ENCODE results near the gene TLR7. TPM values are rescaled to one million over a fixed set of nuclear protein-coding genes. Genes with fewer than 3 reads are reported as not detected.

Gene TLR7
- total and polyA plus RNA-seq, 2 of the 4 experiments (the other 2 are of a cell fraction), result not detected

DNA sequence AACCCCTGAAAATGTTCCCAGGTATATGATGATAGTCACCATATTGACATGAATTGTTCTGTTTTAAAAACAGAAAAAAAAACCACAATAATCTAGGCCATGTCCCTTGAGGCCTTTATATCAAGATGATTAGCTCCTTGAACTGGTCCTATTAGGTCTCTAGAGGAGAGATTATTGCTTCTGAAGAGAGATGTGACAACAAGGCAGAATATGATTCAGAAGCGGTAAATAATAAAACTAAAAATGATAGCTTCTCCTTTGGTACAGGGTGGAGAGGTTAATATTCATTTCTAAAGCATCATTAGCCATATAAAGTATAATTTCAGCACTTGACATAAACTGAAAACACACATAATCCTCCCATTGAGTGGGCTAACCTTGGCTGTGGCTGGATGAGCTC is 65.4 kb downstream of the TLR7 start:
- no TSS peak for BruUV-seq (replicated peaks)
- no peak overlapping the region for H2BK20ac ChIP-seq (ENCODE audit: low read depth, low read length)
- H3K4ac ChIP-seq (ENCODE audit: low read depth, low read length), result no peak overlapping the region
- H2AK9ac ChIP-seq (replicated peaks; ENCODE audit: low read depth, low read length, poor library complexity), result no peak overlapping the region
- H3K18ac ChIP-seq (ENCODE audit: low read depth, low read length), result no peak overlapping the region
- H3K14ac ChIP-seq (replicated peaks; ENCODE audit: low read depth, low read length), result no peak overlapping the region
- no peak overlapping the region for H2BK15ac ChIP-seq (ENCODE audit: low read depth, low read length)
- H3K4me2 ChIP-seq (ENCODE audit: low read depth, low read length), result no peak overlapping the region
- no CpG with 5 or more reads among the region's 1 CpG for WGBS, 2 experiments (ENCODE audit: extremely low coverage in 2 of 2, insufficient read length in 1 of 2)
- H2AFZ ChIP-seq (replicated peaks; ENCODE audit: low read length, poor library complexity), result no peak overlapping the region
- ChIA-PET CTCF (no interaction called here), POLR2A (ENCODE audit: unreplicated experiment) (no interaction called here)
- dilution Hi-C loops (cut with HindIII; ENCODE audit: low sequenced_read_pairs, unreplicated experiment), result no loop called here
- no peaks in the 10 kb centered on the region for H3K9me1 ChIP-seq (ENCODE audit: insufficient read depth, low read length)
- H3K27me3 ChIP-seq (ENCODE audit: control insufficient read depth, insufficient read depth, low read length), result no peaks in the 10 kb centered on the region
- TF ChIP-seq BHLHE40 (IDR thresholded peaks at IDR 0.05; ENCODE audit: low read depth, low read length), result no peak
- TF ChIP-seq, protein P1, sequence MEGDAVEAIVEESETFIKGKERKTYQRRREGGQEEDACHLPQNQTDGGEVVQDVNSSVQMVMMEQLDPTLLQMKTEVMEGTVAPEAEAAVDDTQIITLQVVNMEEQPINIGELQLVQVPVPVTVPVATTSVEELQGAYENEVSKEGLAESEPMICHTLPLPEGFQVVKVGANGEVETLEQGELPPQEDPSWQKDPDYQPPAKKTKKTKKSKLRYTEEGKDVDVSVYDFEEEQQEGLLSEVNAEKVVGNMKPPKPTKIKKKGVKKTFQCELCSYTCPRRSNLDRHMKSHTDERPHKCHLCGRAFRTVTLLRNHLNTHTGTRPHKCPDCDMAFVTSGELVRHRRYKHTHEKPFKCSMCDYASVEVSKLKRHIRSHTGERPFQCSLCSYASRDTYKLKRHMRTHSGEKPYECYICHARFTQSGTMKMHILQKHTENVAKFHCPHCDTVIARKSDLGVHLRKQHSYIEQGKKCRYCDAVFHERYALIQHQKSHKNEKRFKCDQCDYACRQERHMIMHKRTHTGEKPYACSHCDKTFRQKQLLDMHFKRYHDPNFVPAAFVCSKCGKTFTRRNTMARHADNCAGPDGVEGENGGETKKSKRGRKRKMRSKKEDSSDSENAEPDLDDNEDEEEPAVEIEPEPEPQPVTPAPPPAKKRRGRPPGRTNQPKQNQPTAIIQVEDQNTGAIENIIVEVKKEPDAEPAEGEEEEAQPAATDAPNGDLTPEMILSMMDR (conservative IDR thresholded peaks at IDR 0.05; ENCODE audit: low read depth, low read length), result no peak
- no peaks in the 10 kb centered on the region for H3K79me1 ChIP-seq (ENCODE audit: low read depth in 1 of 2, low read length in 2 of 2)
- no peak overlapping the region for H2BK5ac ChIP-seq (ENCODE audit: low read depth, low read length, poor library complexity, severe bottlenecking)
- H3K4me3 ChIP-seq (ENCODE audit: insufficient read depth, low read depth, low read length), result no peak overlapping the region
- H3K23ac ChIP-seq (ENCODE audit: low read depth, low read length), result no peak overlapping the region
- no peak overlapping the region for H2BK120ac ChIP-seq (ENCODE audit: low read depth, low read length)
- in situ Hi-C loops (cut with MboI; ENCODE audit: low sequenced_read_pairs), result no loop called here
- no peak overlapping the region for H3K27ac ChIP-seq (ENCODE audit: insufficient read depth, low read length)
- H3K56ac ChIP-seq (ENCODE audit: extremely low read depth, insufficient read depth, low read length), result no peak overlapping the region
- H4K91ac ChIP-seq (ENCODE audit: insufficient read depth, low read depth, low read length), result no peak overlapping the region
- no peaks in the 10 kb centered on the region for H4K20me1 ChIP-seq (ENCODE audit: insufficient read depth, low read length)
- H2AK5ac ChIP-seq (ENCODE audit: low read depth, low read length), result no peak overlapping the region
- H3K9me3 ChIP-seq (ENCODE audit: control insufficient read depth, insufficient read depth, low read length), result no peaks in the 10 kb centered on the region
- H3K36me3 ChIP-seq (ENCODE audit: control insufficient read depth, insufficient read depth, low read length), result no peaks in the 10 kb centered on the region
- no peak overlapping the region for H4K8ac ChIP-seq (ENCODE audit: low read depth in 2 of 2, low read length in 2 of 2)
- ATAC-seq (ENCODE audit: low read depth) (no peak), DNase-seq (no peak)
- intact Hi-C loops (cut with micrococcal nuclease), result no loop called here
- H3K9ac ChIP-seq (ENCODE audit: low read depth, low read length), result no peak overlapping the region
- H3K4me1 ChIP-seq (ENCODE audit: control insufficient read depth, insufficient read depth, low read length), result no peaks in the 10 kb centered on the region
- no peak overlapping the region for H4K5ac ChIP-seq (ENCODE audit: low read depth, low read length)
